Gastrocnemius medialis (tissue), 4 donors: Measurements from ENCODE around the gene CCDC171. TPM values are rescaled to one million over a fixed set of nuclear protein-coding genes. Genes with fewer than 3 reads are reported as not detected.

Source experiments
- ATAC-seq, 2 donors: fragments of 150-250 bp; one replicate each; pipeline ENCODE4 v1.9.1; 2016
- DNase-seq, 2 donors: peaks; one replicate each; pipeline ENCODE4 v3.0.0-alpha.2; 2019
- H3K27ac ChIP-seq, 4 donors: fragments of 200-600 bp; sonication (generic); 1 replicate in 1 of 4; 2 replicates in 3 of 4; pipeline ENCODE4 v1.5.1; 2016 to 2018; ENCODE audit warnings: mild to moderate bottlenecking in 2 of 4, moderate library complexity in 1 of 4
- H3K27me3 ChIP-seq, 3 donors: fragments of 200-600 bp; sonication (generic) in 2 of 3; 1 replicate in 1 of 3; 2 replicates in 2 of 3; pipeline versions ENCODE4 v1.5.1 to v1.6.0; 2016 to 2019; ENCODE audit warnings: mild to moderate bottlenecking in 1 of 3, moderate library complexity in 1 of 3
- H3K36me3 ChIP-seq, 2 donors: fragments of 200-600 bp; sonication (generic) in 1 of 2; one replicate each; pipeline ENCODE4 v1.5.1; 2017 to 2018
- H3K4me1 ChIP-seq, 2 donors: fragments of 200-600 bp; sonication (generic) in 1 of 2; one replicate each; pipeline ENCODE4 v1.5.1; 2016 to 2017; ENCODE audit warnings: mild to moderate bottlenecking in 2 of 2
- H3K4me3 ChIP-seq, 4 donors: fragments of 200-600 bp; sonication (generic) in 3 of 4; 1 replicate in 1 of 4; 2 replicates in 3 of 4; pipeline ENCODE4 v1.5.1; 2016 to 2019; ENCODE audit warnings: mild to moderate bottlenecking in 2 of 4
- H3K9me3 ChIP-seq, 3 donors: fragments of 200-600 bp; sonication (generic) in 2 of 3; 1 replicate in 1 of 3; 2 replicates in 2 of 3; pipeline ENCODE4 v1.5.1; 2016 to 2019
- CTCF ChIP-seq, 5 experiments: fragments of 450-650 bp in 3 of 5; fragments of 200-600 bp in 2 of 5; sonication (generic) in 2 of 5; IDR thresholded peaks in 4 of 5; conservative IDR thresholded peaks in 1 of 5; 1 replicate in 4 of 5; 2 replicates in 1 of 5; pipeline ENCODE4 v1.5.1; 2016 to 2019; ENCODE audit warnings: antibody characterized with exemption in 5 of 5, mild to moderate bottlenecking in 3 of 5, moderate library complexity in 3 of 5
- POLR2A ChIP-seq, 2 donors: fragments of 450-650 bp; IDR thresholded peaks; one replicate each; pipeline ENCODE4 v1.6.1; 2017; ENCODE audit warnings: antibody characterized with exemption in 2 of 2, mild to moderate bottlenecking in 2 of 2, moderate library complexity in 2 of 2
- in situ Hi-C, 4 donors: fragments of 200-750 bp; cut with MboI; loops; one replicate each; pipeline versions ENCODE4 v1.15.0 to v1.8.0; 2017; ENCODE audit warnings: low sequenced_read_pairs in 4 of 4
- intact Hi-C: fragments of 100-400 bp; cut with DNase I; formaldehyde crosslinking; loops from one replicate; pipeline ENCODE4 v1.15.1; 2023; ENCODE audit warnings: low total_unique reads
- total RNA-seq, 4 donors: library from RNA; depleted of rRNA; stranded (reverse); fragments of >200 nt; gene quantifications; one replicate each; pipeline versions ENCODE4 v1.1.0 to v1.2.3, GENCODE V29; 2016

The CCDC171 gene
- total RNA-seq, 4 donors from 2014 or later: 0.61 to 1.7 (median 1.3) TPM

DNA sequence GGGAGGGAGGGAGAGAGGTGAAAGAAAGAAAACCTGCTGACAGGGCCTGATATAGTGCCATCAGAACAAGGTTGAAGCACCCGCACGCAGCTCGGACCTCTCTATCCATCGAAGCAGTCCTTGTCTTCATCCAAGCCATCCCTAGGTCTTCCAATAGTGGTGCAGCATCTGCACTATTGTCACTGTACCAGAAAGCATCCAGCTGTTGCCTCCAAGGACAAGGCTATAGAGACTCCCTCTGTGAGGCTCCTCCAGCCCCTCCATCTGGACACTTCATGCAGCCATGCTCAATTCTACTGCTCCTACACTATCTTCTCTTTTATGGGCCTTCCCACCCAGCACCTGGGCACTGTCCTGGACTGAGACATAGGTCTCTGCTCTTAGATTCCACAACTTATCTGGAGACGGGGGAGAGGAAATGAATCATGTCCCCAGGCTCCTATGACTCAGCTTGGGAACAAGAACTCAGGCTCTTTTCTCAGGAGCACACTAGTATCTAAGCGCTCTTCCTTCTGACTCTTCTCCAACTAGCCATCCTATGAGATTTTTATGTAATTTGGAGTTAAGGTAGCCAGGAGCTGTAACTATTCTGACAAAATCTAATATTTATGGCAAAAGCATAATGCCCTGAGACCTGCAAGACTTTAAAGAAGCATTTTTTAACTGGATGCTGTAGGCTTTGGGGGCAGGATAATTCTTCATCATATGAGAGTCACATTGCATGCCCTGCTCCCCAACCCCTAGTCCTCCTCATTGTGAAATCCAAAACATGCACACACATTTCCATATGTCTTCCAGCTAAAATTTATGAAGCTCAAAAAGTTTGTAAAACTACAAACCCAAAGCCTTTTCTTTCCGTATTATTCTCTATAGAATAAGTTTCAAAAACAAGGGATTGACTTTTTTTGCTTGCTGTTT, 446.8 kb downstream of the CCDC171 start:
- no peak overlapping the region for H3K4me3 ChIP-seq
- DNase-seq (no peak), ATAC-seq (no peak)
- H3K9me3 ChIP-seq: no peaks in the 10 kb centered on the region
- intact Hi-C loops: no loop called here
- H3K27me3 ChIP-seq: no peaks in the 10 kb centered on the region
- in situ Hi-C loops: no loop called here
- TF ChIP-seq POLR2A (IDR thresholded peaks at IDR 0.05) (no peak), CTCF (IDR thresholded peaks at IDR 0.05 in 4 of 5, conservative IDR thresholded peaks at IDR 0.05 in 1 of 5) (no peak)
- no peak overlapping the region for H3K27ac ChIP-seq
- no peaks in the 10 kb centered on the region for H3K36me3 ChIP-seq
- no peaks in the 10 kb centered on the region for H3K4me1 ChIP-seq

DNA sequence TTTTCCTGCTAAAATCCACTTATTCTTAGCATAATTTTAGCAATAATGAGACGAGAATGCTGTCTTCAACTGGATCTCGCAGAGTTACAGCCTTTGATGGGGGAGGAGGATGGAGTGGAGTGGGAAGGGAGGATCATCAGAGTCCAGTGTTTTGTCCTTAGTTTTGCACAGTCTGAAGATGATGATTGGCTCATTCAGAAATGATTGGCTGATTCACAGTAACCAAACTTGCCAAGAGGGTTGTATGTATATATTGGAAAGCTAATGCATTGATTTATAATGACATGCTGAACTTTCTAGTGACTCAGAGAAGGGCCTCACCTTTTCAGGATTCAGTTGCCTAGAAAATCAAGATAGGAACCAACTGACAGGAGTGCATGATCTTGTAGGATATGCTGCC, 448.0 kb downstream of the CCDC171 start:
- DNase-seq (no peak), ATAC-seq (no peak)
- no peaks in the 10 kb centered on the region for H3K4me1 ChIP-seq
- H3K4me3 ChIP-seq: no peak overlapping the region
- no peaks in the 10 kb centered on the region for H3K27me3 ChIP-seq
- no peak overlapping the region for H3K27ac ChIP-seq
- H3K36me3 ChIP-seq: no peaks in the 10 kb centered on the region
- TF ChIP-seq POLR2A (IDR thresholded peaks at IDR 0.05) (no peak), CTCF (IDR thresholded peaks at IDR 0.05 in 4 of 5, conservative IDR thresholded peaks at IDR 0.05 in 1 of 5) (no peak)
- intact Hi-C loops: no loop called here
- in situ Hi-C loops: no loop called here
- H3K9me3 ChIP-seq: no peaks in the 10 kb centered on the region

GRCh38 chr9:16001856-16002255, 449.0 kb downstream of the CCDC171 start:
- intact Hi-C loops (no loop called here), in situ Hi-C loops (no loop called here)
- Histone ChIP-seq H3K27me3 (no peaks in the 10 kb centered on the region), H3K4me1 (no peaks in the 10 kb centered on the region), H3K4me3 (no peak overlapping the region), H3K9me3 (no peaks in the 10 kb centered on the region), H3K36me3 (no peaks in the 10 kb centered on the region), H3K27ac (no peak overlapping the region)
- ATAC-seq (no peak), DNase-seq (no peak)
- TF ChIP-seq CTCF (IDR thresholded peaks at IDR 0.05 in 4 of 5, conservative IDR thresholded peaks at IDR 0.05 in 1 of 5) (no peak), POLR2A (IDR thresholded peaks at IDR 0.05) (no peak)

DNA sequence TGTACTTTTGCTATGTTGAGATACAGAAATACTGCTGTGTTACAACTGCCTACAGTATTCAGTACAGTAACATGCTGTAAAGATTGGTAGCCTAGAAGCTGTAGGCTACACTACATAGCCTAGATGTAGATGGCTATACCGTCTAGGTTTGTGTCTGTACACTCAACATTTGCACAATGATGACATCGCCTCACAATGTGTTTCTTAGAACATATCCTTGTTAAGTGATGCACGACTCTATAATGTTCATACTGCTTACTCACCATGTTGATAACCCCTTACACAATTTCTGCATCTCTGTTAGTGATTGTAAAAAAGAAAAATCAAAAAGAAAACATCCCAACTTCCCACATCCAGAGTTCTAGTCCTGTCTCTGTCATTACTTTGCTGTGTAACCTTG, 450.0 kb downstream of the CCDC171 start:
- intact Hi-C loops: no loop called here
- ATAC-seq (no peak), DNase-seq (no peak)
- H3K27me3 ChIP-seq: no peaks in the 10 kb centered on the region
- H3K4me3 ChIP-seq: no peak overlapping the region
- no peaks in the 10 kb centered on the region for H3K9me3 ChIP-seq
- no peak overlapping the region for H3K27ac ChIP-seq
- no peaks in the 10 kb centered on the region for H3K36me3 ChIP-seq
- in situ Hi-C loops: no loop called here
- H3K4me1 ChIP-seq: no peaks in the 10 kb centered on the region
- TF ChIP-seq CTCF (IDR thresholded peaks at IDR 0.05 in 4 of 5, conservative IDR thresholded peaks at IDR 0.05 in 1 of 5) (no peak), POLR2A (IDR thresholded peaks at IDR 0.05) (no peak)
